HG03060 (cell line): ENCODE measurements around the gene CCL27.

Experiments
- ATAC-seq: cut with Tn5 transposase; IDR thresholded peaks from one replicate; pipeline ENCODE4 v1.9.1; 2021; ENCODE audit warnings: low read depth, moderate number of reproducible peaks; ENCODE audit not compliant: unreplicated experiment

Gene CCL27

GRCh38 chr9:34685591-34685990 is 23.1 kb upstream of the CCL27 start:
- ATAC-seq: no peak

- ATAC-seq: no peak
Measured at GRCh38 chr9:34684816-34685215, 22.4 kb upstream of the CCL27 start.

- ATAC-seq: no peak
Measured at GRCh38 chr9:34684145-34684544, 21.7 kb upstream of the CCL27 start.

GRCh38 chr9:34675869-34676268 is 13.4 kb upstream of the CCL27 start:
- no peak for ATAC-seq

- no peak for ATAC-seq
Measured at GRCh38 chr9:34675048-34675714, 12.7 kb upstream of the CCL27 start.

GRCh38 chr9:34674440-34674839 is 12.0 kb upstream of the CCL27 start:
- ATAC-seq: no peak

- no peak for ATAC-seq
Measured at GRCh38 chr9:34671307-34671706, 8.8 kb upstream of the CCL27 start.

- ATAC-seq: no peak
Measured at GRCh38 chr9:34669809-34670562, 7.5 kb upstream of the CCL27 start.

GRCh38 chr9:34665381-34666250 is 3.2 kb upstream of the CCL27 start:
- peak; percentile 53 for ATAC-seq

- no peak for ATAC-seq
Measured at GRCh38 chr9:34665067-34665380, 2.6 kb upstream of the CCL27 start.

- peak; percentile 39 for ATAC-seq
Measured at GRCh38 chr9:34664281-34665066, 2.0 kb upstream of the CCL27 start.

- no peak for ATAC-seq
Measured at GRCh38 chr9:34663303-34663605, 797 bp upstream of the CCL27 start.

GRCh38 chr9:34659592-34660253 is 2.7 kb downstream of the CCL27 start:
- ATAC-seq: no peak

GRCh38 chr9:34658461-34658860 is 4.0 kb downstream of the CCL27 start:
- no peak for ATAC-seq

GRCh38 chr9:34656992-34657391 is 5.5 kb downstream of the CCL27 start:
- no peak for ATAC-seq

GRCh38 chr9:34655394-34655793 is 7.1 kb downstream of the CCL27 start:
- ATAC-seq: no peak

GRCh38 chr9:34654323-34655051 is 8.0 kb downstream of the CCL27 start:
- no peak for ATAC-seq

- ATAC-seq: no peak
Measured at GRCh38 chr9:34653151-34654072, 9.0 kb downstream of the CCL27 start.

GRCh38 chr9:34652602-34653000 is 9.9 kb downstream of the CCL27 start:
- ATAC-seq: no peak
